Tibial nerve (tissue), 4 donors: Measurements from ENCODE around the gene DPY19L2. TPM values are rescaled to one million over a fixed set of nuclear protein-coding genes. Genes with fewer than 3 reads are reported as not detected.
"Not testable (repeated sequence)": the region's sequence is repeated elsewhere in the genome, so short reads cannot be mapped to it uniquely, and the experiment has no call there.

Experiments
- DNase-seq, 2 donors: peaks; one replicate each; pipeline ENCODE4 v3.0.0-alpha.2; 2019; ENCODE audit warnings: low spot score in 2 of 2
- H3K27ac ChIP-seq, 4 donors: fragments of 200-600 bp; sonication (generic) in 3 of 4; one replicate each; pipeline ENCODE4 v1.5.1; 2017 to 2019; ENCODE audit warnings: mild to moderate bottlenecking in 1 of 4
- H3K27me3 ChIP-seq, 2 donors: fragments of 200-600 bp; sonication (generic) in 1 of 2; one replicate each; pipeline versions ENCODE4 v1.5.1 to v1.6.0; 2017 to 2019
- H3K36me3 ChIP-seq, 3 donors: fragments of 200-600 bp; sonication (generic); one replicate each; pipeline ENCODE4 v1.5.1; 2018 to 2019
- H3K4me1 ChIP-seq, 4 donors: fragments of 200-600 bp; sonication (generic) in 3 of 4; one replicate each; pipeline ENCODE4 v1.5.1; 2017 to 2019
- H3K4me3 ChIP-seq, 4 donors: fragments of 200-600 bp; sonication (generic) in 3 of 4; one replicate each; pipeline ENCODE4 v1.5.1; 2017 to 2019; ENCODE audit warnings: mild to moderate bottlenecking in 1 of 4, moderate library complexity in 1 of 4
- H3K9me3 ChIP-seq, 4 donors: fragments of 200-600 bp; sonication (generic) in 3 of 4; one replicate each; pipeline ENCODE4 v1.5.1; 2017 to 2019
- CTCF ChIP-seq, 5 experiments: fragments of 200-600 bp in 3 of 5; fragments of 450-650 bp in 2 of 5; sonication (generic) in 3 of 5; IDR thresholded peaks; one replicate each; pipeline ENCODE4 v1.5.1; 2016 to 2019; ENCODE audit warnings: antibody characterized with exemption in 5 of 5, mild to moderate bottlenecking in 3 of 5, moderate library complexity in 2 of 5
- EP300 ChIP-seq, 2 donors: sonication (generic); formaldehyde crosslinking; IDR thresholded peaks; one replicate each; pipeline ENCODE4 v1.6.1; 2017; ENCODE audit warnings: antibody characterized with exemption in 2 of 2, mild to moderate bottlenecking in 1 of 2
- POLR2A ChIP-seq, 2 donors: fragments of 450-650 bp; IDR thresholded peaks; one replicate each; pipeline ENCODE4 v1.6.1; 2017; ENCODE audit warnings: antibody characterized with exemption in 2 of 2, mild to moderate bottlenecking in 2 of 2, moderate library complexity in 2 of 2
- WGBS, 2 donors: methylation state at CpG; one replicate each; pipeline ENCODE4 v1.1.5; 2018; 5-methylcytosine and 5-hydroxymethylcytosine counted together
- total RNA-seq, 4 donors: library from RNA; depleted of rRNA; stranded (reverse); fragments of >200 nt; gene quantifications; one replicate each; pipeline ENCODE4 v1.1.0, GENCODE V29; 2016

DPY19L2 gene
- total RNA-seq: 10 to 100 TPM; 14.1 to 22.0 (median 20.7) TPM

- H3K27me3 ChIP-seq: no peaks in the 10 kb centered on the region
- WGBS, 2 donors: 0 to 1% methylated on average over 46 to 51 of the region's 56 CpGs
- H3K4me3 ChIP-seq: peak within 1 kb of the TSS; percentile 50 to 70 (median 58)
- peak; percentile 30 to 36 for DNase-seq
- no peaks in the 10 kb centered on the region for H3K9me3 ChIP-seq
- H3K36me3 ChIP-seq: no peaks in the 10 kb centered on the region
- peak within 1 kb of the TSS; percentile 68 to 89 (median 84) for H3K27ac ChIP-seq
- peak in 1 of 2 donors; percentile 67 for TF ChIP-seq EP300 (IDR thresholded peaks at IDR 0.05)
- TF ChIP-seq CTCF (IDR thresholded peaks at IDR 0.05): no peak
- peak; percentile 20 to 46 for TF ChIP-seq POLR2A (IDR thresholded peaks at IDR 0.05)
- peaks cover 0 to 5% (median 0%) of the 10 kb centered on the region in 4 donors for H3K4me1 ChIP-seq
Observed at GRCh38 chr12:63668028-63668799, at the start of gene DPY19L2. Gene DPY19L2, minus strand, starts transcription at chr12:63668493. Its CDS starts 100 bp downstream, at chr12:63668393.

- H3K36me3 ChIP-seq, H3K27me3 ChIP-seq, H3K9me3 ChIP-seq, H3K4me3 ChIP-seq, DNase-seq, H3K27ac ChIP-seq, H3K4me1 ChIP-seq: not testable (repeated sequence)
- WGBS, 2 donors: 74 to 78% methylated on average over 4 of the region's 4 CpGs
Observed at GRCh38 chr12:63716891-63717290, 48.6 kb upstream of the DPY19L2 start.

GRCh38 chr12:63715107-63715625 is 46.9 kb upstream of the DPY19L2 start:
- WGBS, 2 donors: 62 to 72% methylated on average over 3 of the region's 3 CpGs
- H3K27me3 ChIP-seq, H3K27ac ChIP-seq, DNase-seq, H3K4me1 ChIP-seq, H3K9me3 ChIP-seq, H3K4me3 ChIP-seq, H3K36me3 ChIP-seq: not testable (repeated sequence)

- not testable (repeated sequence) for H3K27me3 ChIP-seq, H3K36me3 ChIP-seq, H3K9me3 ChIP-seq, H3K4me1 ChIP-seq, H3K4me3 ChIP-seq, H3K27ac ChIP-seq, DNase-seq
- 84 to 90% methylated on average over 1 of the region's 1 CpG for WGBS, 2 donors
Observed at GRCh38 chr12:63714409-63714808, 46.1 kb upstream of the DPY19L2 start.

- not testable (repeated sequence) for H3K36me3 ChIP-seq, DNase-seq, H3K9me3 ChIP-seq, H3K27me3 ChIP-seq, H3K4me3 ChIP-seq, H3K27ac ChIP-seq, H3K4me1 ChIP-seq
- 65 to 68% methylated on average over 2 of the region's 2 CpGs for WGBS, 2 donors
Observed at GRCh38 chr12:63713681-63714075, 45.4 kb upstream of the DPY19L2 start.

GRCh38 chr12:63712979-63713680 is 44.8 kb upstream of the DPY19L2 start:
- 63 to 73% methylated on average over 1 of the region's 1 CpG for WGBS, 2 donors

GRCh38 chr12:63712376-63712974 is 44.2 kb upstream of the DPY19L2 start:
- WGBS, 2 donors: 60 to 70% methylated on average over 2 of the region's 2 CpGs

More at GRCh38 chr12:63712979-63713680, 44.8 kb upstream of the DPY19L2 start:
- not testable (repeated sequence) for H3K4me1 ChIP-seq, H3K9me3 ChIP-seq, H3K27me3 ChIP-seq, H3K36me3 ChIP-seq, DNase-seq, H3K27ac ChIP-seq, H3K4me3 ChIP-seq

GRCh38 chr12:63711339-63711738 is 43.0 kb upstream of the DPY19L2 start:
- H3K36me3 ChIP-seq, H3K9me3 ChIP-seq, DNase-seq, H3K4me1 ChIP-seq, H3K4me3 ChIP-seq, H3K27me3 ChIP-seq, H3K27ac ChIP-seq: not testable (repeated sequence)
- WGBS, 2 donors: 82% methylated on average over 2 of the region's 2 CpGs

More at GRCh38 chr12:63712376-63712974, 44.2 kb upstream of the DPY19L2 start:
- H3K4me3 ChIP-seq, H3K36me3 ChIP-seq, H3K27ac ChIP-seq, H3K27me3 ChIP-seq, H3K9me3 ChIP-seq, H3K4me1 ChIP-seq, DNase-seq: not testable (repeated sequence)
